Neural progenitor cell (in vitro differentiated cells): ENCODE results near the gene ARHGAP24.

Experiments
- CTCF ChIP-seq: fragments of 200-600 bp; sonication (generic); IDR thresholded peaks from 2 replicates; pipeline ENCODE4 v1.5.1; 2017; ENCODE audit warnings: antibody characterized with exemption, mild to moderate bottlenecking
- EZH2phosphoT487 ChIP-seq: fragments of 200-600 bp; sonication (generic); IDR thresholded peaks from 2 replicates; pipeline ENCODE4 v1.6.1; 2017; ENCODE audit warnings: antibody characterized with exemption

- TF ChIP-seq CTCF (no peak), EZH2phosphoT487 (no peak)
Observed at GRCh38 chr4:85720735-85721134, 245.8 kb downstream of the ARHGAP24 start.
